HCT116 (cell line): ENCODE measurements around the gene GFM1. TPM values are rescaled to one million over a fixed set of nuclear protein-coding genes. Genes with fewer than 3 reads are reported as not detected.

ENCODE experiments used
- ATAC-seq: fragments of 200-7000 bp; cut with Tn5 transposase; 2 replicates; pipeline ENCODE4 v1.9.1; 2020; ENCODE audit warnings: mild to moderate bottlenecking, moderate library complexity
- BruUV-seq: library from RNA; stranded (reverse); fragments of 400-500 nt; replicated peaks from 2 replicates; lab custom pipeline; 2021; lab: Mats Ljungman, UMichigan
- CTCF ChIA-PET: fragments of 300-600 bp; sonication (Branson Sonifier 250); formaldehyde crosslinking; loops from one replicate; lab custom pipeline; 2021; ENCODE audit warnings: antibody characterized with exemption; lab: Charles Lee
- POLR2A ChIA-PET: fragments of 300-600, 350-600 bp; sonication (Branson Sonifier 250); formaldehyde crosslinking; loops from one replicate; lab custom pipeline; 2021; ENCODE audit warnings: antibody characterized with exemption; lab: Charles Lee
- RAD21 ChIA-PET, 2 experiments: fragments of 300-600 bp; sonication (Branson Sonifier 250); formaldehyde crosslinking; loops; one replicate each; lab custom pipeline; 2023; ENCODE audit warnings: low total read pairs in 2 of 2; ENCODE audit not compliant: uncharacterized antibody in 2 of 2, unreplicated experiment in 2 of 2, low non-redundant PET in 1 of 2; lab: Charles Lee
- DNase-seq: peaks from one replicate; pipeline ENCODE4 v3.0.0-alpha.2; 2010; ENCODE audit warnings: low read depth, low spot score
- H2AFZ ChIP-seq: fragments of 200-600 bp; shearing (Covaris generic), sonication (generic); 2 replicates; pipeline ENCODE4 v1.6.1; 2017; ENCODE audit warnings: low read depth, mixed run types, mixed read lengths, antibody characterized with exemption, low read length; ENCODE audit not compliant: poor library complexity, severe bottlenecking
- H3K27ac ChIP-seq: 2 replicates; pipeline ENCODE4 v1.5.1; 2012; ENCODE audit warnings: low read depth, low read length
- H3K27me3 ChIP-seq: fragments of 200-600 bp; sonication (generic); 2 replicates; pipeline ENCODE4 v1.6.1; 2016; ENCODE audit warnings: mixed run types, low read length, mixed read lengths; ENCODE audit not compliant: insufficient read depth
- H3K36me3 ChIP-seq, 2 experiments: fragments of 200-500 bp in 1 of 2; fragments of 200-600 bp in 1 of 2; sonication (Bioruptor generic) in 1 of 2; sonication (generic) in 1 of 2; 2 replicates each; pipeline versions ENCODE4 v1.5.1 to v1.6.1; 2014 to 2016; ENCODE audit warnings: low read length in 2 of 2, inconsistent platforms in 1 of 2, mixed read lengths in 1 of 2, mixed run types in 1 of 2; ENCODE audit not compliant: insufficient read depth in 2 of 2, control insufficient read depth in 1 of 2
- H3K4me1 ChIP-seq, 2 experiments: fragments of 200-600 bp in 1 of 2; sonication (generic) in 1 of 2; 2 replicates each; pipeline versions ENCODE4 v1.5.1 to v1.6.1; 2012 to 2017; ENCODE audit warnings: low read length in 2 of 2, inconsistent platforms in 1 of 2, mild to moderate bottlenecking in 1 of 2, mixed read lengths in 1 of 2, mixed run types in 1 of 2, moderate library complexity in 1 of 2; ENCODE audit not compliant: insufficient read depth in 2 of 2, control insufficient read depth in 1 of 2
- H3K4me2 ChIP-seq: fragments of 200-600 bp; sonication (generic); 2 replicates; pipeline ENCODE4 v1.6.1; 2017; ENCODE audit warnings: mixed run types, low read length, mixed read lengths
- H3K4me3 ChIP-seq, 2 experiments: fragments of 200-600 bp in 1 of 2; sonication (generic) in 1 of 2; replicated peaks in 1 of 2; 2 replicates each; pipeline ENCODE4 v1.5.1; 2011 to 2016; ENCODE audit warnings: low read length in 2 of 2, control low read depth in 1 of 2, low read depth in 1 of 2, mild to moderate bottlenecking in 1 of 2, mixed read lengths in 1 of 2, mixed run types in 1 of 2
- H3K79me2 ChIP-seq: fragments of 200-600 bp; sonication (generic); 2 replicates; pipeline ENCODE4 v1.6.1; 2017; ENCODE audit warnings: mild to moderate bottlenecking, mixed run types, low read length, moderate library complexity, mixed read lengths; ENCODE audit not compliant: insufficient read depth
- H3K9ac ChIP-seq: fragments of 200-600 bp; sonication (generic); 2 replicates; pipeline ENCODE4 v1.6.1; 2016; ENCODE audit warnings: low read length, mixed read lengths
- H3K9me2 ChIP-seq: fragments of 200-600 bp; sonication (generic), shearing (Covaris generic); 2 replicates; pipeline ENCODE4 v1.6.1; 2017; ENCODE audit warnings: mixed run types, mild to moderate bottlenecking, moderate library complexity; ENCODE audit not compliant: insufficient read depth
- H3K9me3 ChIP-seq, 2 experiments: fragments of 200-500 bp in 1 of 2; fragments of 200-600 bp in 1 of 2; sonication (Bioruptor generic) in 1 of 2; sonication (generic) in 1 of 2; 2 replicates each; pipeline ENCODE4 v1.6.1; 2014 to 2017; ENCODE audit warnings: low read length in 2 of 2, mixed read lengths in 2 of 2, inconsistent platforms in 1 of 2, low read depth in 1 of 2, mild to moderate bottlenecking in 1 of 2, mixed run types in 1 of 2, moderate library complexity in 1 of 2; ENCODE audit not compliant: control insufficient read depth in 1 of 2, insufficient read depth in 1 of 2
- H4K20me1 ChIP-seq: fragments of 200-600 bp; sonication (generic), shearing (Covaris generic); 2 replicates; pipeline ENCODE4 v1.6.1; 2017; ENCODE audit warnings: mixed run types, mild to moderate bottlenecking, moderate library complexity; ENCODE audit not compliant: insufficient read depth
- ATF3 ChIP-seq: IDR thresholded peaks from 2 replicates; pipeline ENCODE4 v1.6.1; 2012
- CBX3 ChIP-seq: IDR thresholded peaks from 2 replicates; pipeline ENCODE4 v1.6.1; 2012; ENCODE audit warnings: low read depth
- CEBPB ChIP-seq: IDR thresholded peaks from 2 replicates; pipeline ENCODE4 v1.6.1; 2012; ENCODE audit warnings: low read depth
- CTCF ChIP-seq, 3 experiments: fragments of 200-600 bp in 1 of 3; sonication (generic) in 1 of 3; IDR thresholded peaks in 2 of 3; conservative IDR thresholded peaks in 1 of 3; 2 replicates each; pipeline ENCODE4 v1.5.1; 2012 to 2017; ENCODE audit warnings: low read depth in 2 of 3, low read length in 2 of 3, antibody characterized with exemption in 1 of 3, borderline replicate concordance in 1 of 3, control low read depth in 1 of 3, mild to moderate bottlenecking in 1 of 3, mixed read lengths in 1 of 3, mixed run types in 1 of 3, moderate library complexity in 1 of 3; ENCODE audit not compliant: insufficient read depth in 1 of 3
- ELF1 ChIP-seq: IDR thresholded peaks from 2 replicates; pipeline ENCODE4 v1.6.1; 2012; ENCODE audit warnings: low read depth, borderline replicate concordance
- EZH2 ChIP-seq: fragments of 200-600 bp; sonication (generic); IDR thresholded peaks from 2 replicates; pipeline ENCODE4 v1.6.1; 2017; ENCODE audit warnings: antibody characterized with exemption, mixed run types
- FOSL1 ChIP-seq: IDR thresholded peaks from 2 replicates; pipeline ENCODE4 v1.6.1; 2012; ENCODE audit warnings: low read depth
- JUND ChIP-seq: IDR thresholded peaks from 2 replicates; pipeline ENCODE4 v1.6.1; 2012
- POLR2AphosphoS5 ChIP-seq: IDR thresholded peaks from 2 replicates; pipeline ENCODE4 v1.6.1; 2011; ENCODE audit warnings: mild to moderate bottlenecking, low read depth, low read length, moderate library complexity
- RAD21 ChIP-seq: IDR thresholded peaks from 2 replicates; pipeline ENCODE4 v1.6.1; 2012; ENCODE audit warnings: low read depth, mild to moderate bottlenecking
- REST ChIP-seq: IDR thresholded peaks from 2 replicates; pipeline ENCODE4 v1.6.1; 2012; ENCODE audit warnings: low read depth
- SP1 ChIP-seq: IDR thresholded peaks from 2 replicates; pipeline ENCODE4 v1.6.1; 2012; ENCODE audit warnings: low read depth
- TCF7L2 ChIP-seq: IDR thresholded peaks from 2 replicates; pipeline ENCODE4 v1.7.0; 2011; ENCODE audit warnings: borderline replicate concordance, inconsistent platforms; ENCODE audit not compliant: insufficient read depth, insufficient read length; ENCODE audit errors: extremely low read depth
- ZNF274 ChIP-seq: fragments of 200-500 bp; sonication (Bioruptor generic); IDR thresholded peaks from 2 replicates; pipeline ENCODE4 v1.6.1; 2014; ENCODE audit warnings: mild to moderate bottlenecking, low read depth, low read length, inconsistent platforms
- intact Hi-C: fragments of 100-400 bp; cut with micrococcal nuclease; formaldehyde crosslinking; loops from 2 replicates; pipeline ENCODE4 v1.10.0; 2022
- total RNA-seq: library from RNA; stranded (reverse); gene quantifications from one replicate; pipeline ENCODE4 v1.2.1, GENCODE V29; 2021; ENCODE audit not compliant: unreplicated experiment
- TF ChIP-seq, protein P1 (sequence below): IDR thresholded peaks from 2 replicates; pipeline ENCODE4 v1.6.1; 2011; ENCODE audit warnings: mild to moderate bottlenecking, low read length, moderate library complexity; ENCODE audit not compliant: insufficient replicate concordance; ENCODE audit errors: extremely low read depth

The GFM1 gene
- total RNA-seq, 1 experiment from 2014 or later: 38.7 TPM

- peaks cover 6 to 7% of the 10 kb centered on the region in 2 experiments; a peak in 2 of 4 replicates for H3K36me3 ChIP-seq
- H3K79me2 ChIP-seq: peaks cover 33% of the 10 kb centered on the region
- DNase-seq: no peak
- BruUV-seq: no TSS peak
- TF ChIP-seq POLR2AphosphoS5 (no peak), ATF3 (no peak), CEBPB (no peak), EZH2 (no peak), ZNF274 (no peak), SP1 (no peak), RAD21 (no peak), CTCF (IDR thresholded peaks at IDR 0.05 in 2 of 3, conservative IDR thresholded peaks at IDR 0.05 in 1 of 3; ENCODE audit: borderline replicate concordance in 1 of 3, insufficient read depth in 1 of 3, low read depth in 2 of 3, low read length in 2 of 3) (no peak), CBX3 (no peak), TCF7L2 (no peak), ELF1 (no peak), REST (no peak), JUND (no peak), FOSL1 (no peak)
- TF ChIP-seq, protein P1, sequence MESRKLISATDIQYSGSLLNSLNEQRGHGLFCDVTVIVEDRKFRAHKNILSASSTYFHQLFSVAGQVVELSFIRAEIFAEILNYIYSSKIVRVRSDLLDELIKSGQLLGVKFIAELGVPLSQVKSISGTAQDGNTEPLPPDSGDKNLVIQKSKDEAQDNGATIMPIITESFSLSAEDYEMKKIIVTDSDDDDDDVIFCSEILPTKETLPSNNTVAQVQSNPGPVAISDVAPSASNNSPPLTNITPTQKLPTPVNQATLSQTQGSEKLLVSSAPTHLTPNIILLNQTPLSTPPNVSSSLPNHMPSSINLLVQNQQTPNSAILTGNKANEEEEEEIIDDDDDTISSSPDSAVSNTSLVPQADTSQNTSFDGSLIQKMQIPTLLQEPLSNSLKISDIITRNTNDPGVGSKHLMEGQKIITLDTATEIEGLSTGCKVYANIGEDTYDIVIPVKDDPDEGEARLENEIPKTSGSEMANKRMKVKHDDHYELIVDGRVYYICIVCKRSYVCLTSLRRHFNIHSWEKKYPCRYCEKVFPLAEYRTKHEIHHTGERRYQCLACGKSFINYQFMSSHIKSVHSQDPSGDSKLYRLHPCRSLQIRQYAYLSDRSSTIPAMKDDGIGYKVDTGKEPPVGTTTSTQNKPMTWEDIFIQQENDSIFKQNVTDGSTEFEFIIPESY: no peak
- ATAC-seq: no peak
- H3K4me2 ChIP-seq: no peak overlapping the region
- ChIA-PET CTCF (interaction anchor here (2.9 kb wide), 1 partner anchor 147 kb away, joined by 12 read pairs; no protein-coding TSS in a partner anchor), RAD21 (no interaction called here), POLR2A (no interaction called here)
- H3K9me2 ChIP-seq: no peaks in the 10 kb centered on the region
- no peaks in the 10 kb centered on the region for H4K20me1 ChIP-seq
- H3K27me3 ChIP-seq: no peaks in the 10 kb centered on the region
- H3K4me3 ChIP-seq: no peak overlapping the region
- peaks cover 7 to 13% of the 10 kb centered on the region in 2 experiments; a peak in 3 of 4 replicates for H3K4me1 ChIP-seq
- H3K9me3 ChIP-seq: no peaks in the 10 kb centered on the region
- intact Hi-C loops: loop anchor here (10.0 kb wide), 2 partner anchors 612 to 1028 kb away; no protein-coding TSS in a partner anchor
- no peak overlapping the region for H3K27ac ChIP-seq
- H2AFZ ChIP-seq: no peak overlapping the region
- H3K9ac ChIP-seq: no peak overlapping the region
These were observed 1.7 kb upstream of the GFM1 start for GRCh38 chr3:158642474-158643210.
